Natural killer cell (primary cell): Measurements from ENCODE around the gene GFRA1. TPM values are rescaled to one million over a fixed set of nuclear protein-coding genes. Genes with fewer than 3 reads are reported as not detected.

Experiments used
- ATAC-seq, 3 donors: fragments of 150-1000 bp in 2 of 3; fragments of 200-7000 bp in 1 of 3; cut with Tn5 transposase; 1 replicate in 1 of 3; 2 replicates in 2 of 3; pipeline ENCODE4 v1.10.0; 2021; ENCODE audit warnings: mild to moderate bottlenecking in 2 of 3, moderate library complexity in 2 of 3
- DNase-seq, 2 donors: peaks; one replicate each; pipeline versions ENCODE4 v3.0.0 to v3.0.0-alpha.2; 2013 to 2021; ENCODE audit warnings: mixed read lengths in 1 of 2
- H3K27ac ChIP-seq: one replicate; pipeline ENCODE4 v1.5.1; 2013; ENCODE audit warnings: mild to moderate bottlenecking, low read length
- H3K27me3 ChIP-seq: one replicate; pipeline ENCODE4 v1.6.1; 2013; ENCODE audit warnings: low read length; ENCODE audit not compliant: control insufficient read depth, insufficient read depth
- H3K36me3 ChIP-seq: one replicate; pipeline ENCODE4 v1.6.1; 2013; ENCODE audit warnings: low read length; ENCODE audit not compliant: control insufficient read depth, insufficient read depth
- H3K4me1 ChIP-seq: one replicate; pipeline ENCODE4 v1.6.1; 2013; ENCODE audit warnings: low read length; ENCODE audit not compliant: control insufficient read depth, insufficient read depth
- H3K4me3 ChIP-seq: one replicate; pipeline ENCODE4 v1.5.1; 2013; ENCODE audit warnings: low read length
- H3K9me3 ChIP-seq: one replicate; pipeline ENCODE4 v1.6.1; 2013; ENCODE audit warnings: low read length; ENCODE audit not compliant: control insufficient read depth, insufficient read depth
- H3K27ac Mint-ChIP-seq, 2 donors: one replicate each; pipeline ENCODE4 v1.8.0; 2022; ENCODE audit warnings: mild to moderate bottlenecking in 2 of 2, mixed read lengths in 2 of 2, moderate library complexity in 1 of 2
- H3K27me3 Mint-ChIP-seq, 2 donors: one replicate each; pipeline ENCODE4 v1.8.0; 2022; ENCODE audit warnings: low read depth in 2 of 2, mixed read lengths in 2 of 2
- H3K36me3 Mint-ChIP-seq: one replicate; pipeline ENCODE4 v1.8.0; 2022; ENCODE audit warnings: mixed read lengths
- H3K4me1 Mint-ChIP-seq, 2 donors: one replicate each; pipeline ENCODE4 v1.8.0; 2022; ENCODE audit warnings: mixed read lengths in 2 of 2
- H3K4me3 Mint-ChIP-seq: one replicate; pipeline ENCODE4 v1.8.0; 2022; ENCODE audit warnings: mild to moderate bottlenecking, moderate library complexity, mixed read lengths
- H3K9me3 Mint-ChIP-seq, 2 donors: one replicate each; pipeline ENCODE4 v1.8.0; 2022; ENCODE audit warnings: mixed read lengths in 2 of 2
- WGBS: methylation state at CpG from one replicate; pipeline ENCODE4 v1.1.7; 2013; ENCODE audit warnings: missing lambda C conversion rate; ENCODE audit not compliant: insufficient coverage; 5-methylcytosine and 5-hydroxymethylcytosine counted together
- intact Hi-C: fragments of 100-400 bp; cut with micrococcal nuclease; formaldehyde crosslinking; loops from one replicate; pipeline ENCODE4 v1.14.2; 2022
- total RNA-seq, 4 donors: library from RNA; stranded (reverse); fragments of 120-200 nt in 1 of 4; gene quantifications; one replicate each; pipeline versions ENCODE4 v1.2.3 to v1.2.4, GENCODE V29; 2013 to 2022
- TF ChIP-seq, protein P1 (sequence below): fragments of 200-600 bp; IDR thresholded peaks from one replicate; pipeline ENCODE4 v1.8.0; 2022; ENCODE audit warnings: antibody characterized with exemption

GFRA1 gene
- total RNA-seq, 3 donors from 2014 or later (not counting 1 experiment from before 2014, with no cell fraction given): not detected

DNA sequence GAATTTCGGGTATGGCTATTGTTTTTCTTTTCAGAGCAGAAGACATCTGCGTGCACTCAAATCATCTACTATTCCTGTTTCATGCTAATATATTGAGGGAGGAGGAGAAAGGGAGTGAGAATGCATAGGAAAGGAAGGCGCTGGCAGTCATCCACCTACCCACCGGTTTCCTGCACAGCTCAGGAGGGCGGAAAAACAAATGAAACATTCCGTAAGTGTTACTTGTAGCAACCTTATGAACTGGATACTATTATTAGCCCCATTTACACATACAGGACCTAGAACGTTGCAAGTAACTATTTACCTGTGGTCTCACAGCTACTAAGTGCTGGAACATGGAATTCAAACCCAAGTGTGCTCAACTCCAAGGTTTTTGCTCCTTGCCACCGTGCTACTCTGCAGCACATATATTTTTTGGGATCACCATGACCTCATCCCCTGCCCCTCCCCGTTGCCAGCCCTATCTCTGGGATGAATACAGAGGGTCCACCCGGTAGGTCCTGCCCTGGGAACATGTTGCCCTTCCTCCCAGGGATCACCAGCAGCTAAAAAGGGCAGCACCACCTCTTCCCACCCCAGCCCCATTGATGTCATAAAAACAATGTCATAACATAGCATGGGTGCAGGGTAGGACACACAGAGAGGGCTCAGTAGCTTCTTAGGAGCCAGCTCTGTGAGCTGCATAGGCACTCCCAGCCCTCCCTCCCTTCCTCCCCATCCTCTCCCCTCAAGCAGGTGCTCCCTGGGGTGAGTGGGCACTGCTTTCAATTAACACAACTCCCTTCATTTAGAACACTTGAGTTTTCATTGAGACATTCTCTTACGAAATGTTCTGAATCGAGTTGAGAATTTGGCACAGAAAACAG lies 16.9 kb downstream of the GFRA1 start:
- Mint-ChIP-seq H3K36me3 (no peaks in the 10 kb centered on the region), H3K27me3 (no peaks in the 10 kb centered on the region), H3K9me3 (no peaks in the 10 kb centered on the region), H3K27ac (no peak overlapping the region), H3K4me1 (no peaks in the 10 kb centered on the region), H3K4me3 (no peak overlapping the region)
- Histone ChIP-seq H3K4me3 (no peak overlapping the region), H3K27me3 (no peaks in the 10 kb centered on the region), H3K27ac (no peak overlapping the region), H3K9me3 (no peaks in the 10 kb centered on the region), H3K36me3 (no peaks in the 10 kb centered on the region), H3K4me1 (no peaks in the 10 kb centered on the region)
- intact Hi-C loops: no loop called here
- 72% methylated on average over 10 of the region's 12 CpGs for WGBS
- DNase-seq (no peak), ATAC-seq (no peak)
- TF ChIP-seq, protein P1, sequence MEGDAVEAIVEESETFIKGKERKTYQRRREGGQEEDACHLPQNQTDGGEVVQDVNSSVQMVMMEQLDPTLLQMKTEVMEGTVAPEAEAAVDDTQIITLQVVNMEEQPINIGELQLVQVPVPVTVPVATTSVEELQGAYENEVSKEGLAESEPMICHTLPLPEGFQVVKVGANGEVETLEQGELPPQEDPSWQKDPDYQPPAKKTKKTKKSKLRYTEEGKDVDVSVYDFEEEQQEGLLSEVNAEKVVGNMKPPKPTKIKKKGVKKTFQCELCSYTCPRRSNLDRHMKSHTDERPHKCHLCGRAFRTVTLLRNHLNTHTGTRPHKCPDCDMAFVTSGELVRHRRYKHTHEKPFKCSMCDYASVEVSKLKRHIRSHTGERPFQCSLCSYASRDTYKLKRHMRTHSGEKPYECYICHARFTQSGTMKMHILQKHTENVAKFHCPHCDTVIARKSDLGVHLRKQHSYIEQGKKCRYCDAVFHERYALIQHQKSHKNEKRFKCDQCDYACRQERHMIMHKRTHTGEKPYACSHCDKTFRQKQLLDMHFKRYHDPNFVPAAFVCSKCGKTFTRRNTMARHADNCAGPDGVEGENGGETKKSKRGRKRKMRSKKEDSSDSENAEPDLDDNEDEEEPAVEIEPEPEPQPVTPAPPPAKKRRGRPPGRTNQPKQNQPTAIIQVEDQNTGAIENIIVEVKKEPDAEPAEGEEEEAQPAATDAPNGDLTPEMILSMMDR: no peak

DNA sequence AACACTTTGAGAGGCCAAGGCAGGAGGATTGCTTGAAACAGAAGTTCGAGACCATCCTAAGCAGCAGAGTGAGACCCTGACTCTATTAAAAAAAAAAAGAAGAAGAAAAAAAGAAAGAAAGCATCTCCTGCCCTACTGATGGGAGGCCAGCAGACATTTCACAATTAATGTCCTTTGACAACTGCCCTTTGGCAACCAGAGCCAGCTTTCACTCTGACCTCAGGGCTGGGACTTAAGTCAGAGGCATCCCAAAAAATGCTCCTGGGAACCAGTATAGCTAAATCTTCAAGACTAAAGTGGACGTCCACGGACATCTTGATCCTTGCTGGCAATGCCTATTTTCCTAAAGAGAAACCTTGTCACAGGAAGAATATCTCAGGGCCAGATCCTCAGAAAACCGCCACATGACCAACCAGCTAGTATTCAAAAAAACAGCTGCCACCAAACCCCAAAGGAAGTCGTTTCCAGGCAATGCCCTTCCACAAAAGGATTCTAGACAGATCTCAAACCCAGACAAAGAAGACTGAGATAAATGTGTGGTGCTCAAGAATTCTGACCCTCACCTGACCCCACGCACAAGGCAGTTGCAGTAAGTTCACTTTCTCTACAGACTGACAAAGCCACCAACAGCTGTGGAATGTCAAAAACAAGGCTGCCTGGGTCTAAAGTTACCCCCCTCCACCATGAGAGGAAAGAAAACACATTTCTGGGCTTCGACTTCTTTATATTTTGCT lies 18.4 kb downstream of the GFRA1 start:
- Histone ChIP-seq H3K27ac (no peak overlapping the region), H3K9me3 (no peaks in the 10 kb centered on the region), H3K4me1 (no peaks in the 10 kb centered on the region), H3K4me3 (no peak overlapping the region), H3K36me3 (no peaks in the 10 kb centered on the region), H3K27me3 (no peaks in the 10 kb centered on the region)
- Mint-ChIP-seq H3K9me3 (peaks cover 0 to 3% of the 10 kb centered on the region in 2 donors), H3K4me1 (no peaks in the 10 kb centered on the region), H3K27me3 (no peaks in the 10 kb centered on the region), H3K27ac (no peak overlapping the region), H3K4me3 (no peak overlapping the region), H3K36me3 (no peaks in the 10 kb centered on the region)
- DNase-seq (no peak), ATAC-seq (no peak)
- intact Hi-C loops: no loop called here
- TF ChIP-seq, protein P1: no peak
- 47% methylated on average over 7 of the region's 7 CpGs for WGBS

DNA sequence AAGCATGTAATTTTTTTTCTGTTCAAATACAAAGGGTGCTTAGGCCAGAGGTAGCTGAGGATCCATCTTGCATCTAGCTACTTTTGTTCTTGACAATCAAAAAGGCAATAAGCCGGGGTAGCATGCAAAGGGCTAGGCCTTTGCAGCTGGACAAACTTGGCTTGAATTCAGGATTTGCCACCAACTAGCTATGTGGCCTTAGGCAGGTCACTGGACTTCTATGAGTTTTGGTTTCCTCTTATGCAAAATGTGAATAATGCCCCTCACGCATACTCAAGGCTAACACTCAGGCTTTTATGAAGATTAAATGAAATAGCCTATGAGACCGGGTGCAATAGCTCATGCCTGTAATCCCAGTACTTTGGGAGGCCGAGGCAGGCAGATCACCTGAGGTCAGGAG lies 19.3 kb downstream of the GFRA1 start:
- no peak overlapping the region for H3K4me3 Mint-ChIP-seq
- intact Hi-C loops: no loop called here
- Histone ChIP-seq H3K4me1 (no peaks in the 10 kb centered on the region), H3K27ac (no peak overlapping the region), H3K27me3 (no peaks in the 10 kb centered on the region), H3K9me3 (no peaks in the 10 kb centered on the region), H3K4me3 (no peak overlapping the region), H3K36me3 (no peaks in the 10 kb centered on the region)
- H3K27me3 Mint-ChIP-seq: no peaks in the 10 kb centered on the region
- ATAC-seq (no peak), DNase-seq (no peak)
- peaks cover 0 to 3% of the 10 kb centered on the region in 2 donors for H3K9me3 Mint-ChIP-seq
- TF ChIP-seq, protein P1: no peak
- no peak overlapping the region for H3K27ac Mint-ChIP-seq
- no peaks in the 10 kb centered on the region for H3K36me3 Mint-ChIP-seq
- no peaks in the 10 kb centered on the region for H3K4me1 Mint-ChIP-seq
- WGBS: 88% methylated on average over 4 of the region's 4 CpGs
